Cardiac septum (tissue), 1 donor: Measurements from ENCODE around the gene PSMB8. TPM values are rescaled to one million over a fixed set of nuclear protein-coding genes. Genes with fewer than 3 reads are reported as not detected.

Source experiments
- DNase-seq: peaks from one replicate; pipeline ENCODE4 v3.0.0-alpha.2; 2020; ENCODE audit warnings: low spot score
- intact Hi-C: fragments of 100-400 bp; cut with DNase I; formaldehyde crosslinking; loops from one replicate; pipeline ENCODE4 v1.14.0; 2022
- total RNA-seq: library from RNA; stranded (reverse); fragmentation: NEBNext Ultra II Directional; extraction: Animal tissue kit (Norgen Biotek cat#: 25700); gene quantifications from one replicate; pipeline ENCODE4 v1.2.1, GENCODE V29; 2021
- donor health status: DM: no; HTN: no; CAD: no.

PSMB8 gene
- total RNA-seq, 1 donor from 2014 or later = 11.7 TPM

- intact Hi-C loops = no loop called here
Observed at GRCh38 chr6:32860674-32861073, 16.8 kb upstream of the PSMB8 start.

GRCh38 chr6:32858194-32858593 lies 14.3 kb upstream of the PSMB8 start:
- DNase-seq = no peak
- intact Hi-C loops = no loop called here

More at GRCh38 chr6:32860674-32861073, 16.8 kb upstream of the PSMB8 start:
- no peak for DNase-seq

GRCh38 chr6:32857156-32857891 lies 13.5 kb upstream of the PSMB8 start:
- DNase-seq = no peak
- intact Hi-C loops = no loop called here

GRCh38 chr6:32855467-32856174 lies 11.8 kb upstream of the PSMB8 start:
- intact Hi-C loops = no loop called here
- no peak for DNase-seq

- intact Hi-C loops = no loop called here
- peak; percentile 85 for DNase-seq
Observed at GRCh38 chr6:32854376-32855178, 10.7 kb upstream of the PSMB8 start.

- intact Hi-C loops = loop anchor here (1.0 to 2.0 kb wide), 3 partner anchors 9 to 115 kb away; partner anchors contain the start of genes BRD2, PSMB8 and TAP2
- DNase-seq = peak; percentile 99
Observed at GRCh38 chr6:32853541-32854375, 9.9 kb upstream of the PSMB8 start, which contains the start of the genes PSMB9 and TAP1. TSS of gene PSMB9 (plus strand) at chr6:32854192. CDS start at chr6:32854230, 38 bp downstream. TSS of gene TAP1 (minus strand) at chr6:32853704. CDS start at chr6:32853636, 68 bp downstream.

- DNase-seq = peak; percentile 80
- intact Hi-C loops = loop anchor here (1.0 to 2.0 kb wide), 3 partner anchors 9 to 116 kb away; partner anchors contain the start of genes BRD2, PSMB8 and TAP2
Observed at GRCh38 chr6:32852844-32853540, 9.1 kb upstream of the PSMB8 start.

GRCh38 chr6:32852018-32852843 lies 8.4 kb upstream of the PSMB8 start:
- intact Hi-C loops = loop anchor here (2.0 kb wide), 1 partner anchor 117 kb away; the partner anchor contains the start of gene BRD2
- peak; percentile 81 for DNase-seq

GRCh38 chr6:32851025-32851424 lies 7.2 kb upstream of the PSMB8 start:
- intact Hi-C loops = no loop called here
- DNase-seq = no peak

GRCh38 chr6:32849126-32849525 lies 5.3 kb upstream of the PSMB8 start:
- no peak for DNase-seq
- intact Hi-C loops = no loop called here

- no peak for DNase-seq
- intact Hi-C loops = no loop called here
Observed at GRCh38 chr6:32847795-32848194, 3.9 kb upstream of the PSMB8 start.

- no peak for DNase-seq
- intact Hi-C loops = no loop called here
Observed at GRCh38 chr6:32847004-32847403, 3.2 kb upstream of the PSMB8 start.

- DNase-seq = peak; percentile 90
- intact Hi-C loops = no loop called here
Observed at GRCh38 chr6:32845384-32845884, 1.6 kb upstream of the PSMB8 start.

GRCh38 chr6:32844839-32845383 lies 1.1 kb upstream of the PSMB8 start:
- intact Hi-C loops = loop anchor here (1.0 kb wide), 1 partner anchor 8 kb away; the partner anchor contains the start of gene TAP1

GRCh38 chr6:32843331-32843978 lies 392 bp downstream of the PSMB8 start:
- intact Hi-C loops = no loop called here
- DNase-seq = no peak

More at GRCh38 chr6:32844839-32845383, 1.1 kb upstream of the PSMB8 start:
- no peak for DNase-seq

- no peak for DNase-seq
- intact Hi-C loops = no loop called here
Observed at GRCh38 chr6:32842690-32843089, 1.2 kb downstream of the PSMB8 start.
